DND-41 (cell line): Measurements from ENCODE around the gene HYAL1.

ENCODE experiments used
- EZH2 ChIP-seq: IDR thresholded peaks from 3 replicates; pipeline ENCODE4 v1.6.1; 2012; ENCODE audit warnings: borderline replicate concordance, low read depth, mild to moderate bottlenecking, moderate library complexity, low read length, inconsistent platforms; ENCODE audit not compliant: severe bottlenecking
- TF ChIP-seq, protein P1 (sequence below): IDR thresholded peaks from 2 replicates; pipeline ENCODE4 v1.5.1; 2012; ENCODE audit warnings: borderline replicate concordance, low read length, moderate library complexity, mild to moderate bottlenecking; ENCODE audit not compliant: poor library complexity, severe bottlenecking; ENCODE audit errors: extremely low read depth

DNA sequence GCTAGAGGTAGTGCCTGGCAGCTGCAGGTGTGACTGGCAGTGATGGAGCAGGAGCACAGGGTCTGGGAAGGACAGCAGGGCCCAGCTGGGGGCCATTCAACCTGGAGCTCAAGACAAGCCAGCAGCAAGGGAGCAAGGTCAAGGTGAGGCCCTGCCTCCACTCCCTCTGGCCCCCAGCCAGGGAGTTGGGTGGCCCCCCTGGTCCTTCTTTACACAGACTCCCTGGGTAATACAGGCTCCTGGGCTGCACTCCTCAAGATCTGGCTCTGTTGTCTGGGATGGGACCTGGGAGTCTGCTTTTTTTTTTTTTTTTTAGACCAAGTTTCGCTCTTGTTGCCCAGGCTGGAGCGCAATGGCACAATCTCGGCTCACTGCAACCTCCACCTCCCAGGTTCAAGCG is 52.9 kb downstream of the HYAL1 start:
- no peak for TF ChIP-seq EZH2
- TF ChIP-seq, protein P1, sequence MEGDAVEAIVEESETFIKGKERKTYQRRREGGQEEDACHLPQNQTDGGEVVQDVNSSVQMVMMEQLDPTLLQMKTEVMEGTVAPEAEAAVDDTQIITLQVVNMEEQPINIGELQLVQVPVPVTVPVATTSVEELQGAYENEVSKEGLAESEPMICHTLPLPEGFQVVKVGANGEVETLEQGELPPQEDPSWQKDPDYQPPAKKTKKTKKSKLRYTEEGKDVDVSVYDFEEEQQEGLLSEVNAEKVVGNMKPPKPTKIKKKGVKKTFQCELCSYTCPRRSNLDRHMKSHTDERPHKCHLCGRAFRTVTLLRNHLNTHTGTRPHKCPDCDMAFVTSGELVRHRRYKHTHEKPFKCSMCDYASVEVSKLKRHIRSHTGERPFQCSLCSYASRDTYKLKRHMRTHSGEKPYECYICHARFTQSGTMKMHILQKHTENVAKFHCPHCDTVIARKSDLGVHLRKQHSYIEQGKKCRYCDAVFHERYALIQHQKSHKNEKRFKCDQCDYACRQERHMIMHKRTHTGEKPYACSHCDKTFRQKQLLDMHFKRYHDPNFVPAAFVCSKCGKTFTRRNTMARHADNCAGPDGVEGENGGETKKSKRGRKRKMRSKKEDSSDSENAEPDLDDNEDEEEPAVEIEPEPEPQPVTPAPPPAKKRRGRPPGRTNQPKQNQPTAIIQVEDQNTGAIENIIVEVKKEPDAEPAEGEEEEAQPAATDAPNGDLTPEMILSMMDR = no peak
